Erythroblast (primary cell): ENCODE results near the gene USP35.

Experiments
- GATA1 ChIP-seq: IDR thresholded peaks from 2 replicates; pipeline ENCODE4 v1.6.1; 2011; ENCODE audit warnings: low read depth, mild to moderate bottlenecking, control low read depth, low read length, moderate library complexity
- POLR2A ChIP-seq: IDR thresholded peaks from 2 replicates; pipeline ENCODE4 v1.6.1; 2011; ENCODE audit warnings: mild to moderate bottlenecking, low read length

DNA sequence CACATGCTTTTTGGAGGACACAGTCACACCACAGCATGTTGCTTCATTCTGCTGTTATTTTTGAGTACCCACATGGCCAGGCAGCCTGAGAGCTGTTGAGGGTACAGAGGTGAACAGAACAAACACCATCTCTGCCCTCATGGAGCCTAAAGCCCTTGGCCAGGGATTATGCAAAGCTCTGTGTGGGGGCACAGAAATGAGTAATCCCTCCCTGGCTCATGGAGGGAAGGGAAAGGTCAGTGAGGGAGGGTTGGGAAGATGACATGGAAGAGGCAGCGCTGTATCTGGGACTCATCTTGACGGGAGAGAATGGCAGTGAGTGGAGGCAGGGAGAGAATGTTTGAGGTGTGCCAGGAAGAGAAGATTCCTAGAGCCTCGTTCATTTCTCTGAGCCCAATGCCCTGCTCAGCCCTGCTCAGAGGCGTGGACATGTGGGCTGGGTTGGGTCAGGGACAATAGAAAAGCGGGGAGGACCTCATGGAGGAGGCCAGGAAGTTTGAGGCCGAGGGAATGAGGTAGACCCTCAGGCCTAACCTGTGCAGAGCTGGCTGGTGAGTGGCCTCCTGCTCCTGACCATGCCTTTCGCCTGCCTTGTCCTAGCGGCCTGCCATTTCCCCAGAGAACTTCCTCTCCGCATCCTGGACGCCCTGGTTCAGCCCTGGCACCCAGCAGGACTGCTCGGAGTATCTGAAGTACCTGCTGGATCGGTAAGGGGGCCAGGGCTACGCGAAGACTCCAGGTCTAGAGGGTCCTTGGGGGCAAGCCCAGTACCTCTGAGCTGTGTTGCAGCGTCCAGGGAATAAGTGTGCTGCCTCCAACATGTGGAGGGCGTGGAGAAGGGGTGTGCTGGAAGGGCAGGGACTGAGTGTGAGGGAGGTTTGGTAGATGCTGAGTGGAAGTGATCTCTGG is 19.8 kb downstream of the USP35 start:
- TF ChIP-seq POLR2A (no peak), GATA1 (no peak)
